GM13976 (cell line): ENCODE measurements around the gene RNPS1.

Experiments
- DNase-seq: peaks from one replicate; pipeline ENCODE4 v3.0.0; 2012; ENCODE audit warnings: low spot score
- in situ Hi-C: fragments of 300-500 bp; cut with MboI; formaldehyde crosslinking; loops from one replicate; pipeline ENCODE4 v1.12.0; 2022; ENCODE audit warnings: low sequenced_read_pairs, mixed read lengths, inconsistent platforms; ENCODE audit not compliant: unreplicated experiment
- TF ChIP-seq, protein P1 (sequence below): IDR thresholded peaks from 2 replicates; pipeline ENCODE4 v1.5.1; 2012; ENCODE audit warnings: borderline replicate concordance, mild to moderate bottlenecking; ENCODE audit not compliant: insufficient read depth; ENCODE audit errors: extremely low read depth, missing control alignments, control extremely low read depth

The RNPS1 gene

DNA sequence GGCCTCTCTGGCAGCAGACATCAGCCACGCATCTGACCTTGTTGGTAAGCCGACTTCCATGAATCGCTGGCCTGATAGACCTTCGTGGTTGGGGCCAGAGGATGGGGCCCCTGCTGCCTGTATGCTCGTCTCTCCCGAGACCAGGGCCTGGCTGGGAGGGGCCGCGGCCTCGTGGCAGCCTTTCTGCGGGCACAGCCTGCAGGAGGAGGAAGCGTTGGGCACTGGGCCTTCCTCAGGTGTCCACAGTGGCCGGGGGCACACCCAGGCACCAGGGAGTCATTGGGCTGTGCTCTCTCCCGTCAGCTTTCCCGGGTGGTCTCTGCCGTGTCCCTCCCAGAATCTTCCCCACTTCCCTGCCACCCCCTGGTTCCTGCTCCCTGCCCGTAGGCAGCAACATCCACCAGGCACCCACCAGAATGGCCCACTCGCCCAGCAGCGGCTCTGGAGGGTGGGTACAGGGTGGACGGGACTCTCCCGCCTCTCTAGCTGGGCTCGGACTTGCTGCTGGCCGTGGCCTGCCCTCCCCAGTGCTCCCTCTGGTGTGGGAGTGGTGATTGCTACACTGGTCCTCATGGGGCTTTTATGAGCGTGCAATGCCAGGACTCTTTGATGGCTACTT, 38.2 kb downstream of the RNPS1 start:
- TF ChIP-seq, protein P1, sequence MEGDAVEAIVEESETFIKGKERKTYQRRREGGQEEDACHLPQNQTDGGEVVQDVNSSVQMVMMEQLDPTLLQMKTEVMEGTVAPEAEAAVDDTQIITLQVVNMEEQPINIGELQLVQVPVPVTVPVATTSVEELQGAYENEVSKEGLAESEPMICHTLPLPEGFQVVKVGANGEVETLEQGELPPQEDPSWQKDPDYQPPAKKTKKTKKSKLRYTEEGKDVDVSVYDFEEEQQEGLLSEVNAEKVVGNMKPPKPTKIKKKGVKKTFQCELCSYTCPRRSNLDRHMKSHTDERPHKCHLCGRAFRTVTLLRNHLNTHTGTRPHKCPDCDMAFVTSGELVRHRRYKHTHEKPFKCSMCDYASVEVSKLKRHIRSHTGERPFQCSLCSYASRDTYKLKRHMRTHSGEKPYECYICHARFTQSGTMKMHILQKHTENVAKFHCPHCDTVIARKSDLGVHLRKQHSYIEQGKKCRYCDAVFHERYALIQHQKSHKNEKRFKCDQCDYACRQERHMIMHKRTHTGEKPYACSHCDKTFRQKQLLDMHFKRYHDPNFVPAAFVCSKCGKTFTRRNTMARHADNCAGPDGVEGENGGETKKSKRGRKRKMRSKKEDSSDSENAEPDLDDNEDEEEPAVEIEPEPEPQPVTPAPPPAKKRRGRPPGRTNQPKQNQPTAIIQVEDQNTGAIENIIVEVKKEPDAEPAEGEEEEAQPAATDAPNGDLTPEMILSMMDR, result no peak
- DNase-seq, result no peak
- in situ Hi-C loops, result no loop called here

DNA sequence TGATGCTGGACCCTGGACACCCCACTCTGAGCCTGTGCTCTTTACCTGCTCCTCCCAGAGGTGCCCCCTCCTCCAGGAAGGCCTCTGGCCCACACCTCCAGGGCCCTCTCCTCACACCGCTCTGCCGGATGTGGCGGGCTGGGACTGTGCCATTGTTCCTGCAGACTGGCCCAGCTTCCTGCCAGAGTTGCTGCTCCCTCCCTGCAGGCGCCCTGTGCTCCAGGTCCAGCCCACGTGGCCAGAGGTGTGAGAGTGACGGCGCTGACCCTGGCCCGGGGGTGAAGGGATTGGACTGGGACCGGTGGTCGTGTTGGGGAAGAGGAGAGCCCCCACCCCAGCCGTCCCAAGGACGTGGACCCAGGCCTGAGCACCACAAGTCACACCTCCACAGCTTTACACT, 38.8 kb downstream of the RNPS1 start:
- in situ Hi-C loops, result no loop called here
- TF ChIP-seq, protein P1, result no peak
- DNase-seq, result no peak

DNA sequence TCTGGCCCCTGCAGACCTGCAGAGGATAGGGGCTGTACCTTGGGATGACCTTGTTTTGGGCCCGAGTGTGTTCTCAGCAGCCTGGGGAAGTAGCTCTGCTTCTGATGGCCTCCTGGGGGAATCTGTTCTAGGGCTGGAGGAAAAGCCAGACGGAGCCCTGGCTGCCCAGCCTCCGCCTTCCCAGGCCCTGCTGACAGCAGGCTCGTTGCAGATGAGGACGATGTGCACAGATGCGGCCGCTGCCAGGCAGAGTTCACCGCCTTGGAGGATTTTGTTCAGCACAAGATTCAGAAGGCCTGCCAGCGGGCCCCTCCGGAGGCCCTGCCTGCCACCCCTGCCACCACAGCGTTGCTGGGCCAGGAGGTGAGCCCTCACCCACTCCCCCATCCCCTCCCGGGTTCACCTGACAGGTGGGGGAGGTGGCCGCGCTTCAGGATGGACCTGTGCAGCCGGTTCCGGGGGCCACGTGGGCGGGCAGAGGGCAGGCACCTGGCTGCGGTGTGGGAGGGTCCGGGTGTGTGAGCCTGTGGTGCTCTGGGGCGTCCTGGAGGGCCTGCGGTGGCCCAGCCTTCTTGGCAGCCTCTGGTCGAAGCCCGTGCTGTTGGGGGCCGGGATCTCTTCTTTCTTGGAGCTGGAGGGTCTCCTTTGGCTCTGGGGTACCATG, 39.6 kb downstream of the RNPS1 start:
- no peak for DNase-seq
- in situ Hi-C loops, result no loop called here
- TF ChIP-seq, protein P1, result no peak

DNA sequence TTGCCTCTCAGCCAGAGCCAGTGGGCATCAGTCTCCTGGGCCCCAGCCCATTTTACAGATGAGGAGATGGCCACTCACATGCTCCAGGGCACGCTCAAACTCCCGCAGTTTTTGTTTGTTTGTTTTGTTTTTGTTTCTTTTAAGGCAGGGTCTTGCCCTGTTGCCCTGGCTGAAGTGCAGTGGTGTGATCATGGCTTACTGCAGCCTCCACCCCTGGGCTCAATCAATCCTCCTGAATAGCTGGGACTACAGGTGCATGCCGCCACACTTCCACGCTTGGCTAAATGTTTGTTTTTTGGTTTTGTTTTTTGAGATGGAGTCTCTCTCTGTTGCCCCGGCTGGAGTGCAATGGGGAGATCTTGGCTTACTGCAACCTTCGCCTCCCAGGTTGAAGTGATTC, 41.0 kb downstream of the RNPS1 start:
- TF ChIP-seq, protein P1, result no peak
- DNase-seq, result no peak
- in situ Hi-C loops, result no loop called here

DNA sequence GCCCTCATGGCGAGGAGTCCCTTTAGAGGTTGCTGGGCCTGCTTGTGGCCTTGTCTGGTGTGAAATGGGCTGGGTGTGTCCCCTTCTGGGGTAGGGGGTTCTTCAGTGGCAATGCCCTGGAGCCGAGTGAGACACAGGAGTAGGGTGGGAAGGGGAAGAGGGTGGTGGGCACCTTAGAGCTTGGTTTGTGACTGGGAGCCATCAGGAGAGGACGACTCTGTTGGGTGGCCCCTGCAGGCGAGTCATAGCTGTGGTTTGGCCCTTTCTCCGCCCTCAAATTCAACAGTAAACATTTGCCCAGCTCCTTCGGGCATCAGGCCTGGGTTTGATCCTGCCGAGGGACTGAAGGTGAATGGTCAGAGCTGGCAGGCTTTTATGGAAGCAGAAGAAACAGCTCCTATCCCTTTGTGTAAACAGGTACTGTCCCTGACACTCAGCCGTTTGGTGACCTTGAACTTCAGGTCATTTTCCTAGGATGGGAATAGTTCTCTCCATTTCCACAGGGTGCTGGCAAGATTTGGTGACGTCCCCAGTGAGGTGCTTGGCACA, 41.6 kb downstream of the RNPS1 start:
- in situ Hi-C loops, result no loop called here
- no peak for DNase-seq
- TF ChIP-seq, protein P1, result no peak

DNA sequence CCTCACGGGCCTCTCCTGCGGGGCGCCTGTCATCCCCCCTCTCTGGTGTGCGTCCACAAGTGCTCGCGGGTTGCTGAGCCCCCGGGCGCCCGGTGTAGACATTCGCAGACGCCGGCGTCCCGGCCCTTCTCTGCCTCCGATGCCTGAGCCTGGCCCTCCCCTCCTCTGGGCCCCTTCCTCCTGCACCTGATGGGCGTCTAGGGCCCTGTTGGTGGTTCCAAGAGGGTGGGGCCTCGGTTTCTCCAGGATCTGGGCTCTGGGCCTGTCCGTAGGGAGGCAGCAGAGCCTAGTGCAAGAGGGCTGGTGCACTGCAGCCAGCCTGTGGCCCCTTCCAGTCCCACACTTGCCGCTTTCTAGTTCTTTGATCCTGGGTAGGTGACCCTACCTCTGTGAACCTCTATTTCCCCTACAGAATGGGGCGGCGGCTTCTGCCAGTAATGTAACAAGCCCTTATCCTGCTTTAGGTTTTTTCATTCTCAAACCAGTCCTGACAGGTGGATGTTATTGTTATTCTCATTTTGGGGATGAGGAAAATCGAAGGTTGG, 43.9 kb downstream of the RNPS1 start:
- TF ChIP-seq, protein P1, result no peak
- in situ Hi-C loops, result no loop called here
- DNase-seq, result peak; percentile 66
